Peyer's patch (tissue), 4 donors: ENCODE results near the gene OSBPL6.

ENCODE experiments used
- POLR2A ChIP-seq, 2 donors: fragments of 450-650 bp; IDR thresholded peaks; one replicate each; pipeline ENCODE4 v1.5.1; 2017; ENCODE audit warnings: antibody characterized with exemption in 2 of 2, mild to moderate bottlenecking in 2 of 2, moderate library complexity in 2 of 2
- TF ChIP-seq, protein P1 (sequence below), 6 experiments: fragments of 450-650 bp in 4 of 6; fragments of 200-600 bp in 2 of 6; sonication (generic) in 1 of 6; IDR thresholded peaks; one replicate each; pipeline ENCODE4 v1.5.1; 2017 to 2019; ENCODE audit warnings: antibody characterized with exemption in 6 of 6, mild to moderate bottlenecking in 3 of 6, moderate library complexity in 1 of 6

DNA sequence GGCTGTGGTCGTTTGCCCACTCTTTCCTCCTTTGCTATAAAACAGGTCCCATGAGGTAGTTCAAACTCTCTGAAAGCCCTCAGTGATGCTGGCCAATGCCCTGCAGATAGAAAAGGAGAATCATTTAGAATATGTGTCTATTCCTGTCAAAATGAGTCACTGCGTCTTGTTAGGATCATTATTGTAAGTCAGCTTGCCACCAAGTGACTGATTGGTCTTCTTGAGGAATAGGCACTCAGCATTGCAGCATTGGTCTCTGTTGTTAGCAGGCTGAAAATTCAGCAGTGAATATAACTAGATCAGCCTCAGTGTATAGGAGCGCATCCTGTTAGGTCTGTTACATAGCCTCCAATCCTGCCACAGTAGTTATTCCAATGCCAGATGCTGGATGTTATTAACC, 227.8 kb downstream of the OSBPL6 start:
- TF ChIP-seq, protein P1, sequence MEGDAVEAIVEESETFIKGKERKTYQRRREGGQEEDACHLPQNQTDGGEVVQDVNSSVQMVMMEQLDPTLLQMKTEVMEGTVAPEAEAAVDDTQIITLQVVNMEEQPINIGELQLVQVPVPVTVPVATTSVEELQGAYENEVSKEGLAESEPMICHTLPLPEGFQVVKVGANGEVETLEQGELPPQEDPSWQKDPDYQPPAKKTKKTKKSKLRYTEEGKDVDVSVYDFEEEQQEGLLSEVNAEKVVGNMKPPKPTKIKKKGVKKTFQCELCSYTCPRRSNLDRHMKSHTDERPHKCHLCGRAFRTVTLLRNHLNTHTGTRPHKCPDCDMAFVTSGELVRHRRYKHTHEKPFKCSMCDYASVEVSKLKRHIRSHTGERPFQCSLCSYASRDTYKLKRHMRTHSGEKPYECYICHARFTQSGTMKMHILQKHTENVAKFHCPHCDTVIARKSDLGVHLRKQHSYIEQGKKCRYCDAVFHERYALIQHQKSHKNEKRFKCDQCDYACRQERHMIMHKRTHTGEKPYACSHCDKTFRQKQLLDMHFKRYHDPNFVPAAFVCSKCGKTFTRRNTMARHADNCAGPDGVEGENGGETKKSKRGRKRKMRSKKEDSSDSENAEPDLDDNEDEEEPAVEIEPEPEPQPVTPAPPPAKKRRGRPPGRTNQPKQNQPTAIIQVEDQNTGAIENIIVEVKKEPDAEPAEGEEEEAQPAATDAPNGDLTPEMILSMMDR (IDR thresholded peaks at IDR 0.05): no peak
- TF ChIP-seq POLR2A (IDR thresholded peaks at IDR 0.05): no peak
